Right renal cortex interstitium (tissue), 3 donors: ENCODE measurements around the gene TTLL5. TPM values are rescaled to one million over a fixed set of nuclear protein-coding genes. Genes with fewer than 3 reads are reported as not detected.

Experiments
- polyA plus RNA-seq, 3 donors: library from polyadenylated mRNA; unstranded; fragments of 120-200 nt; gene quantifications; one replicate each; pipeline ENCODE4 v1.2.1, GENCODE V29; 2013; ENCODE audit not compliant: insufficient read length in 3 of 3

TTLL5 gene
- polyA plus RNA-seq, 3 donors: 28.7 to 35.1 (median 33.1) TPM

Other genes with a start within 250 kb of the TTLL5 start
- 10 to 100 TPM; 18.4 to 19.6 (median 19.2) TPM for gene JDP2, start 233.2 kb upstream of the TTLL5 start, polyA plus RNA-seq
- gene BATF, start 138.8 kb upstream of the TTLL5 start, polyA plus RNA-seq: under 1 TPM in 2 of 3 donors, not detected in 1; 0.41 to 0.47 TPM
- gene FLVCR2, start 82.6 kb upstream of the TTLL5 start, polyA plus RNA-seq: 1 to 10 TPM; 7.8 to 8.9 (median 7.9) TPM
- 10 to 100 TPM; 36.4 to 36.8 (median 36.4) TPM for gene ERG28, start 370 bp upstream of the TTLL5 start, polyA plus RNA-seq